Mucosa of descending colon (tissue), 3 donors: ENCODE measurements around the gene ZNF862. TPM values are rescaled to one million over a fixed set of nuclear protein-coding genes. Genes with fewer than 3 reads are reported as not detected.

ENCODE experiments used
- ATAC-seq: fragments of 200-7000 bp; cut with Tn5 transposase; one replicate; pipeline ENCODE4 v1.9.1; 2020; ENCODE audit warnings: mild to moderate bottlenecking, moderate library complexity
- DNase-seq, 3 donors: peaks; one replicate each; pipeline ENCODE4 v3.0.0-alpha.2; 2020
- H3K36me3 ChIP-seq: fragments of 200-600 bp; one replicate; pipeline ENCODE4 v1.8.0; 2021; ENCODE audit warnings: low read depth, mild to moderate bottlenecking
- H3K4me1 ChIP-seq: fragments of 200-600 bp; one replicate; pipeline ENCODE4 v1.8.0; 2021; ENCODE audit warnings: low read depth, mild to moderate bottlenecking
- H3K4me3 ChIP-seq: fragments of 200-600 bp; one replicate; pipeline ENCODE4 v1.8.0; 2021; ENCODE audit warnings: mild to moderate bottlenecking
- H3K9me3 ChIP-seq: fragments of 200-600 bp; one replicate; pipeline ENCODE4 v1.8.0; 2021; ENCODE audit warnings: mild to moderate bottlenecking
- CTCF ChIP-seq: fragments of 200-600 bp; IDR thresholded peaks from one replicate; pipeline ENCODE4 v1.8.0; 2022; ENCODE audit warnings: antibody characterized with exemption, mild to moderate bottlenecking
- intact Hi-C, 2 donors: fragments of 100-400 bp; cut with DNase I in 1 of 2; cut with micrococcal nuclease in 1 of 2; formaldehyde crosslinking; loops; one replicate each; pipeline versions ENCODE4 v1.11.0 to v1.11.1; 2022; cut with DNase I, micrococcal nuclease
- total RNA-seq, 3 donors: library from RNA; stranded (reverse); fragmentation: NEBNext Ultra II Directional in 2 of 3; extraction: Animal tissue kit (Norgen Biotek cat#: 25700) in 2 of 3; gene quantifications; one replicate each; pipeline versions ENCODE4 v1.2.1 to v1.2.4, GENCODE V29; 2021 to 2023
- donor health status: DM: no; HTN: no; CAD: no; lungs with moderate emphysema.
- donor health status: DM: no; HTN: no; CAD: no.
- donor health status: DM: no; HTN: yes; CAD: no.

The ZNF862 gene
- total RNA-seq, 3 donors from 2014 or later, result 18.0 to 25.4 (median 25.2) TPM

DNA sequence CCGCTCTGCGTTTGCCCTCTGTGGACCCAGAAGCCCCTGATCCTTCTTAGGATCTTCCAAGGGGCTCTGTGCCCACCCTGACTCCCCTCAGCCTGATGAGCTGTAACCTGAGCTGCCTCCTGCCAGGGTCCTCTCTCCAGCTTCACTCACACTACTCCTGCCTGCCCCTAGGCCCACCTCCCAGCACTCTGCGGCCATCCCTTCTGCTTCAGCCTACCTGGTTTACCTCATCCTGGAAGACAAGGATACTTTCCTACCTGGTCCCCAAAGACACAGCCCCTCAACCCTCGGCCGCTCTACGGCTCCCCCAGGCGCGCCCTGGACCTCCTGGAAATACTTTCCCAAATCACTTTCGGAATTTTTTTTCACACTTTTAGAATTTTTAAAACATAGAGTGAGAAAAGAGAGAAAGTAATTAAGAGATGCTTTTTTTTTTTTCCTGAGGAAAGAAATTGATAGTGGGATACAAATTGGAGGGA, 6.4 kb upstream of the ZNF862 start:
- Histone ChIP-seq H3K4me1 (no peaks in the 10 kb centered on the region), H3K9me3 (no peaks in the 10 kb centered on the region), H3K4me3 (no peak overlapping the region), H3K36me3 (no peaks in the 10 kb centered on the region)
- TF ChIP-seq CTCF, result no peak
- DNase-seq (no peak), ATAC-seq (no peak)
- intact Hi-C loops, result no loop called here

GRCh38 chr7:149832332-149833041, 5.7 kb upstream of the ZNF862 start:
- intact Hi-C loops, result no loop called here

GRCh38 chr7:149833495-149834130, 4.6 kb upstream of the ZNF862 start:
- intact Hi-C loops, result no loop called here
- H3K9me3 ChIP-seq, result no peaks in the 10 kb centered on the region
- no peaks in the 10 kb centered on the region for H3K36me3 ChIP-seq
- ATAC-seq, result no peak
- peaks cover 6% of the 10 kb centered on the region for H3K4me1 ChIP-seq
- peak in 1 of 3 donors; percentile 6 for DNase-seq
- no peak overlapping the region for H3K4me3 ChIP-seq
- no peak for TF ChIP-seq CTCF

More at GRCh38 chr7:149832332-149833041, 5.7 kb upstream of the ZNF862 start:
- Histone ChIP-seq H3K9me3 (no peaks in the 10 kb centered on the region), H3K36me3 (no peaks in the 10 kb centered on the region), H3K4me3 (no peak overlapping the region), H3K4me1 (no peaks in the 10 kb centered on the region)
- DNase-seq (peak in 1 of 3 donors; percentile 13), ATAC-seq (no peak)
- no peak for TF ChIP-seq CTCF

DNA sequence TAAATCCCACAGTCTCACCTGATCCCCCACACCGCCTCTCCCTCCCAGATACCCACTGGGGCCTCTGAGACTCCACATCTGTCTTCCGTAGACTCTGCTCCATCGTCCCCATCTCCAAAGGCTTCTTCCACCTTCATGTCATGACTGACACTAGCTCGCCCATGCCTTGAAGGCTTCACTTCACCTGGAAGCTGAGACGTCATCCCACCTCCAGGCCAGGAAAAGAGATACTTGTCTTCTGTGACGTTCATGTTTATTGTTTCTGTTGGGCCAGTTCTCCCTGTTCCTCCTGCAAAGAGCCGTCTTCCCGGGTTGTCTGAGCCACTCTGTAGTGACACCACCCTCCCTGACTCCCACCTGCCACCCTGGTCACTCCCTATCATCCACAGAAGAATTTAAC, 3.6 kb upstream of the ZNF862 start:
- ATAC-seq (no peak), DNase-seq (no peak)
- intact Hi-C loops, result no loop called here
- Histone ChIP-seq H3K36me3 (no peaks in the 10 kb centered on the region), H3K4me3 (no peak overlapping the region), H3K9me3 (no peaks in the 10 kb centered on the region), H3K4me1 (peaks cover 13% of the 10 kb centered on the region)
- no peak for TF ChIP-seq CTCF

DNA sequence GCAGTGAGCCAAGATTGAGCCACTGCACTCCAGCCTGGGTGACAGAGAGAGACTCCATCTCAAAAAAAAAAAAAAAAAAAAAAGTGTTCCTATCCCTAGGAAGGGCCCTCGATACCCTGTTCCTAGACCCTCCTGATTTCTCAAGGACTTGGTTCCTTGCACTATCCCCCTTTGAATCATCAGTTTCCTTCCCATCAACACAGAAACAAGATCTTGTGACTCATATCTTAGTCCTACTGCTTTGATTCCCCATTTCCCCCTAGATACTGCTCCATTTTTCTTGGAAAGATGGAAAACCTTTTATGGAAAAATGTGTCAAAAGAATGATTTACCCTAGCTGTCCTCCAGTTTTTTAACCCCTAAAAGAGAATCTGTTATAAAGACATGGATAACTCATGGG, 1.7 kb upstream of the ZNF862 start:
- no peak for ATAC-seq
- H3K36me3 ChIP-seq, result no peaks in the 10 kb centered on the region
- H3K4me3 ChIP-seq, result no peak overlapping the region
- DNase-seq, result no peak
- no peak for TF ChIP-seq CTCF
- no peaks in the 10 kb centered on the region for H3K9me3 ChIP-seq
- peaks cover 14% of the 10 kb centered on the region for H3K4me1 ChIP-seq
- intact Hi-C loops, result no loop called here
